Activated CD8-positive, alpha-beta memory T cell treated with anti-CD3 and anti-CD28 coated beads for 1 hour (primary cell): Measurements from ENCODE around the gene HSD17B2.
"Not testable (repeated sequence)": the region's sequence is repeated elsewhere in the genome, so short reads cannot be mapped to it uniquely, and the experiment has no call there.

ENCODE experiments used
- DNase-seq, 2 donors: peaks; one replicate each; pipeline ENCODE4 v3.0.0-alpha.2; 2020; ENCODE audit warnings: low read depth in 1 of 2; ENCODE audit errors: extremely low read depth in 1 of 2

HSD17B2 gene

DNA sequence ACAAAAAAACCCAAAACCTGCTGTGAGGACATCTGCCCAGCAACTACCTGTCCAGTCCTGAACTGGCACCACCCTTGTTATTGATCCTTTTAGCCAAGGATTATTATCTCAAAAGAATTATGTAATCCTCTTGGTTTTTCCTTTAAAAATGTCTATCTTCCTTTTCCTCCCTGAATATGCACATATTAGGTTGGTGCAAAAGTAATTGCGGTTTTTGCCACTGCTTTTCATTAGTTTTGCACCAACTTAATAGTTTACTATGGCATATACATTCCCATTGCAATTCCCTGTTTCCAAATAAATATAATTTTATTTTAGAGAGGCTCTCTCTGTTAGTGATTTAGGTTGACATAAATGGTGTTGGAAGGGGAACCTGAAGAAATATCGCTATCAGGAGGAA, 83.7 kb downstream of the HSD17B2 start:
- no peak for DNase-seq

GRCh38 chr16:82119405-82119804, 84.4 kb downstream of the HSD17B2 start:
- no peak for DNase-seq

GRCh38 chr16:82124651-82125050, 89.6 kb downstream of the HSD17B2 start:
- DNase-seq: no peak

GRCh38 chr16:82129881-82130280, 94.8 kb downstream of the HSD17B2 start:
- no peak for DNase-seq

DNA sequence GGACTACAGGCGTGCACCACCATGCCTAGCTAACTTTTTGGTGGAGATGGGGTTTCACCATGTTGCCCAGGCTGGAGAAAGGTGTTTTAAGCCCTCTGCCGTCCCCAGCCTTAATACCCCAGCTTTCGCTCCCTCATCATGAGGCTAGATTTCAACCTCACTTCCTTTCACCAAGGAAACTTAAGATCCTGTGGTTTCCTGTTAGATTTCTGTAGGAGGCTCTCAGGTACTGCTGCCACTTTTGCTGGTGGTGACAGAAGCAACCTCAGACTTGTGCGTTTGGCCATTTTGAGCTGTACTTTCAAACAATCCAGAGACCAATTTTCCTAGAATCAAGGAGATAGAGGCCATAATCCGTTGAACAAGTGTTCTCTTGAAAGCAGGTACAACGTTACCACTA, 98.7 kb downstream of the HSD17B2 start:
- no peak for DNase-seq

GRCh38 chr16:82134846-82135245, 99.8 kb downstream of the HSD17B2 start:
- no peak for DNase-seq

- DNase-seq: no peak
These were observed 100.8 kb downstream of the HSD17B2 start for GRCh38 chr16:82135844-82136243.

DNA sequence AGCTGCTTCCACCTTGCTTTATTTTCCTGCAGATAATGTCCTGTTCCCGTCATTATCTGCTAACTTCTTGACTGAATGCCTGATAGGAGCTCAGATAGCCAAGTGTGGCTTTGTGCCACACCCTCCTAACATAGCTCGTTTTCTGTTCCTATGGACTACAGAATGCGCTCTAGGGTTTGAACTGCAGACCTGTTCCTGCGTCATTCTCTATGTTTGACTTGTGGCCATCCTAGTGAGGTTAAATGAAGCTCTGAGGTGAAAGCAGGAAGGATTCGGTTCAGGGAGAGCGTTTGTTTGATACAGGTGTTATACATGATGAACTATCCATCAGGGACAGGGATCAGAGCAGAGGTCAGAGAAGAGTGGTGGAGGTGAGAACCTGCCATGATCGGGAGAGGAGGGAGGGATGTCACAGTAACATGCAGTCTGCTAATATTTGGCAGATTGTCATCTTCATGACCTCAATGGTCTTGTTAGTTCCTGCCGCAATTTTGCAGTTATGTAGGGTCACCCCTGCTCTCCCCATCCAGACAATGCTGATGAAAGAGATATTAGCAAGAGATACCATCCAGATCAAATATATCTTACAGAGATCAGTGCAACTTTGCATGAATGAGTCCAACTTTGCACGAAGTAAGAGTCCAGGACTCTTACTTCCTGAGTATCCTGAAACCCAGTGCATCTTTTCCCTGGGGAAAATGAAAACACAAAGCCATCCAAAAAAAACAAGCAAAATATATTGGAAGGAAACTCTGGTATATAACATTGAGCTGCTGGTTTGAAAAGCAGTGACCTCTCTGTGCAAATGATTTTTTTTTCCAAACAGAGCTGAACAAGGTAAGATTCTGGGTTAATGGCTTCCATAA, 102.1 kb downstream of the HSD17B2 start:
- no peak for DNase-seq

GRCh38 chr16:82137822-82138167, 102.7 kb downstream of the HSD17B2 start:
- no peak for DNase-seq

- DNase-seq: no peak
These were observed 103.6 kb downstream of the HSD17B2 start for GRCh38 chr16:82138478-82139285.

DNA sequence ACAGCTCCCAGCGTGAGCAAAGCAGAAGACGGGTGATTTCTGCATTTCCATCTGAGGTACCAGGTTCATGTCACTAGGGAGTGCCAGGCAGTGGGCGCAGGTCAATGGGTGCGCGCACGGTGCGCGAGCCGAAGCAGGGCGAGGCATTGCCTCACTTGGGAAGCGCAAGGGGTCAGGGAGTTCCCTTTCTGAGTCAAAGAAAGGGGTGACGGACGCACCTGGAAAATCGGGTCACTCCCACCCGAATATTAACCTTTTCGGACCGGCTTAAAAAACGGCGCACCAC, 104.2 kb downstream of the HSD17B2 start:
- DNase-seq: not testable (repeated sequence)

DNA sequence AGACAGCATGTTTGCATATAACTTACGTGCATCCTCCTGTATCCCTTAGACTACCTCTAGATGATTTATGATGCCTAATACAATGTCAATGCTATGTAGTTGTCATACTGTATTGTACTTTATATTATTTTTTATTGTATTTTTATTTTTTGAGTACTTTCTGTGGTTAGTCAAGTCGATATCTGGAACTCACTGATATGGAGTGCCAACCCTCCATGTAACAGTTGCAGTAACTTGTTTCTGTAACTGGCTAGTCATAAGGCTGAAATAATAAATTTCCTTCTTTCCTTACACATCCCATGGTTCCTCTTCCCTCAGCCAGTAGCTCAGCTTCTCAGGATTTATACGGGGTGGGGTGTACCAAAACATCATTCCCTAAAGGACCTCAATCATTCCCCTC, 111.5 kb downstream of the HSD17B2 start:
- DNase-seq: no peak

DNA sequence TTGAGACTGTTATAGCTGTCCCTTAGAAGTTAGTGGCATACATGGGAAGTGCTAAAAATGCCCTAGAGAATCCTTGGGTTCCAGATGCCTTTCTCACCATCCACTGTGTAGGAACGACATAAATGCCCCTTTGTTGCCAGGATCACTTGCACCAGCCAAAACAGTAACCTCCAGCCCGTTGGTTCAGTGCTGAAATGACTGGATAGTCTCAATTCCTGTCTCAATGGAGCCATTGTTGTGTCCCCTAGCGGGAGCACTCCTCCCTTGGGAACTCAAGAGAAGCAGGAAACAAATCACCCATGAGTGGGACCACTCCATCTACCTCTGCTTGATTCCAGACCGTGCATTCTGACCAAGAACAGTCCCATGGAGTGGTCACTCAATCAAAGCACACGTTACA, 111.9 kb downstream of the HSD17B2 start:
- no peak for DNase-seq

DNA sequence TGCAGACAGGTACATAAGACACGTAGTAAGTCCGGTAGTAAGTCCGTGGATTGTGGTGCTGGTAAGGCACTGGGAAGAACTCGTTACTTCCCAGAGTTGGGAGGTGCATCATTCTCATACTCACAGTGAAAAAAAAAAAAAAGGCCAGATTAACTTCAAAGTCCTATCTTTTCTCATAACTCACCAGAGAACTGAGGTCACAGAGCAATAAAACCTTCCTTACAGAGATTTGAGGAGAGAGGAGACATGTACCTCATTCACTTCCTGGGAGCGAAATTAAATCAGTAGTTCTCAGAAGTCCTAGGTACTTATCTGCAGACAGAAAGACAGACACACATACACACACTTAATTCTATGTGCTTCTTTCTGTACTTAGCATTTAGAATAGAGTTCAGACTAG, 112.5 kb downstream of the HSD17B2 start:
- no peak for DNase-seq
